ENCODE measurements around the gene MB21D2.

MB21D2 gene

GRCh38 chr3:192920411-192920810 is 2.8 kb upstream of the MB21D2 start:
- Histone ChIP-seq H3K4me1 (ENCODE audit: control insufficient read depth in 1 of 2, insufficient read depth in 1 of 2, low read depth in 1 of 2, low read length in 1 of 2) (peaks cover 0 to 9% of the 10 kb centered on the region in 2 experiments), H3K9me3 (no peaks in the 10 kb centered on the region), H3K27me3 (peaks cover 74% of the 10 kb centered on the region), H3K27ac (no peak overlapping the region), H3K4me3 (ENCODE audit: low read depth in 1 of 2, low read length in 1 of 2) (no peak overlapping the region), H3K36me3 (no peaks in the 10 kb centered on the region)
- no peak for TF ChIP-seq CTCF (IDR thresholded peaks at IDR 0.05)

GRCh38 chr3:192919901-192920300 is 2.2 kb upstream of the MB21D2 start:
- TF ChIP-seq CTCF (IDR thresholded peaks at IDR 0.05) = no peak
- H3K27me3 ChIP-seq = peaks cover 79% of the 10 kb centered on the region
- no peaks in the 10 kb centered on the region for H3K9me3 ChIP-seq

GRCh38 chr3:192918275-192918588 is 576 bp upstream of the MB21D2 start:
- H3K4me3 ChIP-seq (ENCODE audit: low read depth in 1 of 2, low read length in 1 of 2) = peak overlapping the region in 1 of 2 experiments; percentile 12
- H3K27ac ChIP-seq = no peak overlapping the region
- peaks cover 0 to 9% of the 10 kb centered on the region in 2 experiments for H3K4me1 ChIP-seq (ENCODE audit: control insufficient read depth in 1 of 2, insufficient read depth in 1 of 2, low read depth in 1 of 2, low read length in 1 of 2)
- no peaks in the 10 kb centered on the region for H3K36me3 ChIP-seq
- no peak for TF ChIP-seq CTCF (IDR thresholded peaks at IDR 0.05)
- no peaks in the 10 kb centered on the region for H3K9me3 ChIP-seq
- peaks cover 94% of the 10 kb centered on the region for H3K27me3 ChIP-seq

More at GRCh38 chr3:192919901-192920300, 2.2 kb upstream of the MB21D2 start:
- no peaks in the 10 kb centered on the region for H3K36me3 ChIP-seq
- H3K4me1 ChIP-seq (ENCODE audit: control insufficient read depth in 1 of 2, insufficient read depth in 1 of 2, low read depth in 1 of 2, low read length in 1 of 2) = peaks cover 0 to 9% of the 10 kb centered on the region in 2 experiments
- no peak overlapping the region for H3K4me3 ChIP-seq (ENCODE audit: low read depth in 1 of 2, low read length in 1 of 2)
- H3K27ac ChIP-seq = no peak overlapping the region

GRCh38 chr3:192917028-192917403 is 640 bp downstream of the MB21D2 start:
- TF ChIP-seq CTCF (IDR thresholded peaks at IDR 0.05) = no peak
- H3K27ac ChIP-seq = no peak overlapping the region

GRCh38 chr3:192916371-192917027 is 1.2 kb downstream of the MB21D2 start:
- H3K27ac ChIP-seq = no peak overlapping the region
- H3K9me3 ChIP-seq = no peaks in the 10 kb centered on the region
- no peak overlapping the region for H3K4me3 ChIP-seq (ENCODE audit: low read depth in 1 of 2, low read length in 1 of 2)
- H3K4me1 ChIP-seq (ENCODE audit: control insufficient read depth in 1 of 2, insufficient read depth in 1 of 2, low read depth in 1 of 2, low read length in 1 of 2) = peaks cover 0 to 9% of the 10 kb centered on the region in 2 experiments
- H3K36me3 ChIP-seq = no peaks in the 10 kb centered on the region
- TF ChIP-seq CTCF (IDR thresholded peaks at IDR 0.05) = no peak
- H3K27me3 ChIP-seq = peaks cover 88% of the 10 kb centered on the region

More at GRCh38 chr3:192917028-192917403, 640 bp downstream of the MB21D2 start:
- no peaks in the 10 kb centered on the region for H3K36me3 ChIP-seq
- peaks cover 94% of the 10 kb centered on the region for H3K27me3 ChIP-seq
- H3K4me1 ChIP-seq (ENCODE audit: control insufficient read depth in 1 of 2, insufficient read depth in 1 of 2, low read depth in 1 of 2, low read length in 1 of 2) = peaks cover 0 to 9% of the 10 kb centered on the region in 2 experiments
- H3K9me3 ChIP-seq = no peaks in the 10 kb centered on the region
- H3K4me3 ChIP-seq (ENCODE audit: low read depth in 1 of 2, low read length in 1 of 2) = no peak overlapping the region

Measured in neutrophil (primary cell).